GM21825 (cell line): ENCODE results near the gene ZNF516.

Source experiments
- ATAC-seq: cut with Tn5 transposase; IDR thresholded peaks from one replicate; pipeline ENCODE4 v1.9.1; 2021; ENCODE audit warnings: mild to moderate bottlenecking, moderate library complexity; ENCODE audit not compliant: unreplicated experiment

The ZNF516 gene

GRCh38 chr18:76471593-76471992 lies 23.4 kb downstream of the ZNF516 start:
- no peak for ATAC-seq

GRCh38 chr18:76468345-76469304 lies 26.4 kb downstream of the ZNF516 start:
- ATAC-seq, result no peak

- ATAC-seq, result no peak
Observed at GRCh38 chr18:76467371-76468190, 27.5 kb downstream of the ZNF516 start.

- no peak for ATAC-seq
Observed at GRCh38 chr18:76466410-76466991, 28.5 kb downstream of the ZNF516 start.

GRCh38 chr18:76465630-76466409 lies 29.2 kb downstream of the ZNF516 start:
- no peak for ATAC-seq

- no peak for ATAC-seq
Observed at GRCh38 chr18:76464281-76465259, 30.5 kb downstream of the ZNF516 start.

GRCh38 chr18:76463872-76464271 lies 31.2 kb downstream of the ZNF516 start:
- no peak for ATAC-seq

GRCh38 chr18:76463358-76463757 lies 31.7 kb downstream of the ZNF516 start:
- no peak for ATAC-seq

GRCh38 chr18:76462326-76462694 lies 32.7 kb downstream of the ZNF516 start:
- no peak for ATAC-seq

GRCh38 chr18:76461692-76462325 lies 33.2 kb downstream of the ZNF516 start:
- ATAC-seq, result no peak

GRCh38 chr18:76461148-76461547 lies 33.9 kb downstream of the ZNF516 start:
- no peak for ATAC-seq

- no peak for ATAC-seq
Observed at GRCh38 chr18:76460482-76460881, 34.6 kb downstream of the ZNF516 start.

GRCh38 chr18:76459687-76460350 lies 35.2 kb downstream of the ZNF516 start:
- no peak for ATAC-seq

- no peak for ATAC-seq
Observed at GRCh38 chr18:76459312-76459686, 35.7 kb downstream of the ZNF516 start.

GRCh38 chr18:76458522-76459311 lies 36.3 kb downstream of the ZNF516 start:
- no peak for ATAC-seq

- no peak for ATAC-seq
Observed at GRCh38 chr18:76457957-76458356, 37.1 kb downstream of the ZNF516 start.

GRCh38 chr18:76457475-76457874 lies 37.6 kb downstream of the ZNF516 start:
- no peak for ATAC-seq

GRCh38 chr18:76456823-76457222 lies 38.2 kb downstream of the ZNF516 start:
- ATAC-seq, result peak; percentile 66
